Muscle of arm (tissue), 12 donors: Measurements from ENCODE around the gene BPGM. TPM values are rescaled to one million over a fixed set of nuclear protein-coding genes. Genes with fewer than 3 reads are reported as not detected.

Experiments
- DNase-seq: peaks from one replicate; pipeline ENCODE4 v3.0.0-alpha.2; 2013
- polyA plus RNA-seq, 12 donors: library from polyadenylated mRNA; unstranded; fragments of 120-200 nt; gene quantifications; one replicate each; pipeline ENCODE4 v1.2.1, GENCODE V29; 2013; ENCODE audit not compliant: insufficient read length in 12 of 12

BPGM gene
- polyA plus RNA-seq, 12 donors = 16.7 to 55.2 (median 28.4) TPM; not detected in 1

GRCh38 chr7:134714470-134715205 is 68.0 kb downstream of the BPGM start:
- DNase-seq = no peak

GRCh38 chr7:134718211-134718875 is 71.7 kb downstream of the BPGM start:
- no peak for DNase-seq

GRCh38 chr7:134720091-134720935 is 73.7 kb downstream of the BPGM start:
- peak; percentile 80 for DNase-seq

- DNase-seq = no peak
Measured at GRCh38 chr7:134721171-134721570, 74.5 kb downstream of the BPGM start.

- DNase-seq = no peak
Measured at GRCh38 chr7:134722786-134723322, 76.2 kb downstream of the BPGM start.

- DNase-seq = no peak
Measured at GRCh38 chr7:134723892-134724291, 77.2 kb downstream of the BPGM start.

GRCh38 chr7:134724606-134725005 is 78.0 kb downstream of the BPGM start:
- DNase-seq = no peak

GRCh38 chr7:134726581-134726980 is 79.9 kb downstream of the BPGM start:
- DNase-seq = no peak

- no peak for DNase-seq
Measured at GRCh38 chr7:134727711-134728110, 81.1 kb downstream of the BPGM start.

Other genes starting within 250 kb of the BPGM start
- gene AKR1B1, start 187.8 kb upstream of the BPGM start, polyA plus RNA-seq = 100 to 1,000 TPM in 6 of 12 donors, 10 to 100 TPM in 6; 47.8 to 402 (median 102) TPM
- 1 to 10 TPM in 1 of 12 donors, under 1 TPM in 7, not detected in 4; 0.13 to 1.2 (median 0.49) TPM for gene AKR1B10, start 119.3 kb upstream of the BPGM start, polyA plus RNA-seq
- gene AKR1B15, start 97.7 kb upstream of the BPGM start, polyA plus RNA-seq = under 1 TPM in 9 of 12 donors, not detected in 3; 0.18 to 0.74 (median 0.30) TPM
- gene CALD1, start 132.8 kb downstream of the BPGM start, polyA plus RNA-seq = 100 to 1,000 TPM in 11 of 12 donors, not detected in 1; 106 to 268 (median 139) TPM